ENCODE measurements around the gene MED27. TPM values are rescaled to one million over a fixed set of nuclear protein-coding genes. Genes with fewer than 3 reads are reported as not detected.

MED27 gene
- total and polyA plus RNA-seq, 2 of the 8 experiments (the other 6 are each of a cell fraction or from before 2014, with no cell fraction given), result 29.9 to 56.5 TPM

DNA sequence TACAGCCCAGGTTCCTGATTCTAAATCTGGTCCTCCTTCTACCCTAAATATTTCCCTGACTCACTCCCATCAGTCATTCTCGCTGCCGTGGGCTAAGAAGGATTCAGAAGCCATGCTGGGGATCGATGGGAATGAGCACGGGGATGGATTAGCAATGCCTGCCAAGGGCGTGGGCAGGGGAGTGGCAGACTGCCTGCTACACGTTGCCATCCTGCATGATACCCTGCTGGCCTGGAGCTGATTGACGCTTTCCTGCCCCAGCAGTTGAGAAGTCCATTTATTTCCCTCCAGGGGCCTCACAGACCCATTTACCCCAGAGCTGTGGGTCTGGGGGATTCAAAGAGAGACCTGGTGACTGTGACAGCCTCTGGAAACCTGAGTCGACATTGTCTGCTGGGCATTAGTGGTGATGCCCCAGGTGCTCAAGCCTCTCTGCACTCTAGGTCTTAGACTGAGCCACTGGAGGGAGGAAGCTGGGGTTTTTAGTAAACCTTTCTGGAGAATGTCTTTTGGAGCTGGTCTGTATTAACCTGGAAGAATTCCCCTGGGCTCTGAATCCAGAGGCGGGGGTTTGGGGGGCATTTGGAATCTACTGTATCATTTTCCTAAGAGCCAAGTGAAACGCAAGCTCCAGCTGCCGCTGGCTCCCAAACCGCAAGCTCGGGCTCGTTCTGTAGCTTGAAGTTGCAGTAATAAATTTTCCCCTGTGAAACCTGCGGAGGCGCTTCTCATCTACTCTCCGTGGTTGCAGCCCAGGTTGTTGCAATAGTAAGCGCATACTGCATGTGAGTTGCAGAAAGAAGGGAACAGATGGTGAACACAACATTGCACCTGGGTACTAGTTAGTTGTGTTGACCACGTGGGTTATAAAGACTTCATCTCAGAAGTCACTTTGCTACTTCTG is 263.4 kb downstream of the MED27 start:
- no peaks in the 10 kb centered on the region for H3K79me1 ChIP-seq (ENCODE audit: low read depth, low read length)
- no peak for FAIRE-seq

More for the DNA sequence above, 263.4 kb downstream of the MED27 start:
- H2AFZ ChIP-seq (ENCODE audit: low read length), result no peak overlapping the region
- ChIA-PET CTCF (ENCODE audit: partially characterized antibody) (interaction anchor here (0.8 to 4.5 kb wide), 13 partner anchors 8 to 427 kb away, joined by 3 to 24 read pairs (median 4); no protein-coding TSS in a partner anchor), POLR2A (ENCODE audit: partially characterized antibody) (no interaction called here)
- 0 out of 7 replicates have a peak, but pooled peaks cover 0 to 8% (median under 1%) of the 10 kb centered on the region in 4 experiments for H3K4me1 ChIP-seq (replicated peaks in 1 of 4; ENCODE audit: control insufficient read depth in 3 of 4, insufficient read depth in 4 of 4, low read length in 3 of 4)
- no peak overlapping the region for H4K8ac ChIP-seq (ENCODE audit: extremely low read depth, insufficient read depth, low read length)
- H3K4ac ChIP-seq (replicated peaks; ENCODE audit: insufficient read length, low read depth, low read length), result no peak overlapping the region
- no peaks in the 10 kb centered on the region for H4K20me1 ChIP-seq (replicated peaks in 1 of 2; ENCODE audit: control insufficient read depth in 1 of 2, insufficient read depth in 2 of 2, low read length in 2 of 2)
- H4K5ac ChIP-seq (ENCODE audit: insufficient read length, low read depth, low read length), result no peak overlapping the region
- no peak overlapping the region for H3K18ac ChIP-seq (ENCODE audit: extremely low read depth, low read length)
- H3K27me3 ChIP-seq (replicated peaks in 1 of 4; ENCODE audit: control insufficient read depth in 3 of 4, extremely low read depth in 1 of 4, insufficient read depth in 3 of 4, low read length in 3 of 4), result no peaks in the 10 kb centered on the region
- no peak overlapping the region for H3K4me2 ChIP-seq (ENCODE audit: insufficient read depth in 1 of 2, low read depth in 2 of 2, low read length in 2 of 2)
- H3K36me3 ChIP-seq (ENCODE audit: control insufficient read depth in 2 of 4, insufficient read depth in 4 of 4, low read length in 3 of 4), result no peaks in the 10 kb centered on the region
- DNase-seq (ENCODE audit: low read depth in 1 of 2, low spot score in 2 of 2), result no peak
- peak overlapping the region; percentile 9; the same call in 1 of the 2 replicates for H2BK15ac ChIP-seq (ENCODE audit: low read length)
- H2AK5ac ChIP-seq (ENCODE audit: low read depth, low read length), result no peak overlapping the region
- no peak overlapping the region for H3K27ac ChIP-seq (ENCODE audit: low read depth, low read length)
- no peak overlapping the region for H4K91ac ChIP-seq (replicated peaks; ENCODE audit: insufficient read length, low read length)
- 0 out of 2 replicates have a peak overlapping the region, but pooled peaks have one; percentile 43 for H2BK12ac ChIP-seq (ENCODE audit: low read depth, low read length)
- no peak overlapping the region for H2BK20ac ChIP-seq (ENCODE audit: low read length)
- 83% methylated on average over 19 of the region's 19 CpGs; no CpG with 5 or more reads in 1 of the 2 experiments for WGBS, 2 experiments (ENCODE audit: extremely low coverage in 1 of 2, insufficient coverage in 1 of 2, insufficient read length in 1 of 2, insufficient replicate concordance in 2 of 2, low coverage in 1 of 2, low lambda C conversion rate in 2 of 2, missing lambda C conversion rate in 1 of 2)
- H3K23me2 ChIP-seq (ENCODE audit: low read depth, low read length), result no peaks in the 10 kb centered on the region
- H3K23ac ChIP-seq (ENCODE audit: insufficient read length), result no peak overlapping the region
- no peaks in the 10 kb centered on the region for H3K9me3 ChIP-seq (ENCODE audit: insufficient read depth in 2 of 2, low read depth in 1 of 2, low read length in 1 of 2)
- no peak overlapping the region for H2BK5ac ChIP-seq (ENCODE audit: low read depth, low read length)
- no peak overlapping the region for H3K4me3 ChIP-seq (ENCODE audit: extremely low read depth in 1 of 4, insufficient read depth in 2 of 4, low read depth in 3 of 4, low read length in 4 of 4)
- H3K14ac ChIP-seq (ENCODE audit: insufficient read length), result no peak overlapping the region
- no peak overlapping the region for H2BK120ac ChIP-seq (replicated peaks; ENCODE audit: low read depth, low read length)
- H3K9ac ChIP-seq (replicated peaks in 1 of 4; ENCODE audit: extremely low read depth in 1 of 4, low read depth in 3 of 4, low read length in 3 of 4), result no peak overlapping the region
- TF ChIP-seq, protein P1, sequence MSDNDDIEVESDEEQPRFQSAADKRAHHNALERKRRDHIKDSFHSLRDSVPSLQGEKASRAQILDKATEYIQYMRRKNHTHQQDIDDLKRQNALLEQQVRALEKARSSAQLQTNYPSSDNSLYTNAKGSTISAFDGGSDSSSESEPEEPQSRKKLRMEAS (IDR thresholded peaks at IDR 0.05), result peak; percentile 35; the same call in 1 of the 2 replicates
- no peak for TF ChIP-seq BRCA1 (IDR thresholded peaks at IDR 0.05; ENCODE audit: low read depth, low read length)
- TF ChIP-seq SRF (IDR thresholded peaks at IDR 0.05; ENCODE audit: low read depth, low read length), result peak; percentile 35; the same call in 1 of the 2 replicates
- no peak for TF ChIP-seq EZH2 (IDR thresholded peaks at IDR 0.05; ENCODE audit: low read depth, low read length, severe bottlenecking)
- no peak for TF ChIP-seq TEAD4 (IDR thresholded peaks at IDR 0.05; ENCODE audit: low read depth, low read length)
- H3K79me2 ChIP-seq (ENCODE audit: control insufficient read depth in 1 of 2, insufficient read depth in 2 of 2, low read length in 2 of 2), result no peaks in the 10 kb centered on the region
- H3K56ac ChIP-seq (replicated peaks; ENCODE audit: insufficient read length, low read depth, low read length), result no peak overlapping the region
